SK-N-SH treated with all-trans-retinoic acid at 6 μM for 48 hours (cell line): ENCODE results near the gene FXYD6.

Source experiments
- CREB5 ChIP-seq: fragments of 250-450 bp; sonication (Bioruptor Pico); IDR thresholded peaks from 2 replicates; pipeline ENCODE4 v1.5.1; 2020; ENCODE audit warnings: low read depth, mild to moderate bottlenecking, moderate library complexity
- PPARA ChIP-seq: fragments of 250-450 bp; sonication (Bioruptor Pico); IDR thresholded peaks from 2 replicates; pipeline ENCODE4 v1.5.0; 2020; ENCODE audit warnings: mild to moderate bottlenecking, borderline replicate concordance
- TOX ChIP-seq: fragments of 250-450 bp; sonication (Bioruptor Pico); IDR thresholded peaks from 2 replicates; pipeline ENCODE4 v1.8.0; 2021; ENCODE audit warnings: mild to moderate bottlenecking, moderate library complexity, borderline replicate concordance
- TF ChIP-seq, protein P1 (sequence below): fragments of 250-450 bp; sonication (Bioruptor Pico); IDR thresholded peaks from 2 replicates; pipeline ENCODE4 v1.8.0; 2021; ENCODE audit warnings: low read depth, mild to moderate bottlenecking, moderate library complexity, borderline replicate concordance

DNA sequence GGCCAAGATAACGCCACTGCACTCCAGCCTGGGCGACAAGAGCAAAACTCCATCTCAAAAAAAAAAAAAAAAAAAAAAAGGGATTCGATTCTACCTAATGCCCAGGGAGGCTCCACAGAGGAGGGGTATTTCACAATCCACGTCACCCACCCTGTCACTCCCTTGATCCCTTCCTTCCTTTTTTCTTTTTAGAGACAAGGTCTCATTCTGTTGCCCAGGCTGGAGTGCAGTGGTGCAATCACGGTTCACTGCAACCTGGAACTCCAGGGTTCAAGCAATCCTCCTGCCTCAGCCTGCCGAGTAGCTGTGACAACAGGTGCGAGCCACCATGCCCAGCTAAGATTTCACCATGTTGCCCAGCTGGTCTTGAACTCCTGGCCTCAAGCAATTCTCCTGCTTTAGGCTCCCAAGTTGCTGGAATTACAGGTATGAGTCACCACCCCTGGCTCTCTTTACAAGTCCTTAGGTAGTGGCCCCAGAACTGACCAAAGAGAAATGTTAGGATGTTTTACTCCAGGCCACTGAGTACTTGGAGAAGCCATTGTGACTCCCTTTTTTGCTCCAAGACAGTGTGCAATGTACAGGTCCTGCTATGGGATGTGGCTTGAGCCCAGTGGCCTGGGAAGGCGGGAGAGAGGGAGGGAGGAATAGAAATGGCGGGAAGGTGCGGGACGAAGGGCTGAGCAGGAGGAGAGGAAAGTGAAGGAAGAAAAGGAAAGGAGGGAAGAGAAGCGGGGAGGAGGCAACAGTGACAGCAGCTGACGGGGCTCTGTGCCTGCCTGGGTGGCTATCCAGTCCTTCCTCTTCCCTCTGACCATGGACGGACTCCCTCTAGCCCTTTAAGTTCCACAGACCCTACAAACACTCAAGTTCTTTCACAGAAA is 40.1 kb downstream of the FXYD6 start:
- TF ChIP-seq CREB5 (CRISPR knock-in tag): no peak
- no peak for TF ChIP-seq TOX (CRISPR knock-in tag)
- TF ChIP-seq, protein P1, sequence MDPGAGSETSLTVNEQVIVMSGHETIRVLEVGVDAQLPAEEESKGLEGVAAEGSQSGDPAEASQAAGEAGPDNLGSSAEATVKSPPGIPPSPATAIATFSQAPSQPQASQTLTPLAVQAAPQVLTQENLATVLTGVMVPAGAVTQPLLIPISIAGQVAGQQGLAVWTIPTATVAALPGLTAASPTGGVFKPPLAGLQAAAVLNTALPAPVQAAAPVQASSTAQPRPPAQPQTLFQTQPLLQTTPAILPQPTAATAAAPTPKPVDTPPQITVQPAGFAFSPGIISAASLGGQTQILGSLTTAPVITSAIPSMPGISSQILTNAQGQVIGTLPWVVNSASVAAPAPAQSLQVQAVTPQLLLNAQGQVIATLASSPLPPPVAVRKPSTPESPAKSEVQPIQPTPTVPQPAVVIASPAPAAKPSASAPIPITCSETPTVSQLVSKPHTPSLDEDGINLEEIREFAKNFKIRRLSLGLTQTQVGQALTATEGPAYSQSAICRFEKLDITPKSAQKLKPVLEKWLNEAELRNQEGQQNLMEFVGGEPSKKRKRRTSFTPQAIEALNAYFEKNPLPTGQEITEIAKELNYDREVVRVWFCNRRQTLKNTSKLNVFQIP (CRISPR knock-in tag): no peak
- no peak for TF ChIP-seq PPARA (CRISPR knock-in tag)
